ENCODE measurements around the gene RFLNA. TPM values are rescaled to one million over a fixed set of nuclear protein-coding genes. Genes with fewer than 3 reads are reported as not detected.

RFLNA gene
- total RNA-seq, 4 donors from 2014 or later, result 0.34 to 0.49 TPM; not detected in 2

DNA sequence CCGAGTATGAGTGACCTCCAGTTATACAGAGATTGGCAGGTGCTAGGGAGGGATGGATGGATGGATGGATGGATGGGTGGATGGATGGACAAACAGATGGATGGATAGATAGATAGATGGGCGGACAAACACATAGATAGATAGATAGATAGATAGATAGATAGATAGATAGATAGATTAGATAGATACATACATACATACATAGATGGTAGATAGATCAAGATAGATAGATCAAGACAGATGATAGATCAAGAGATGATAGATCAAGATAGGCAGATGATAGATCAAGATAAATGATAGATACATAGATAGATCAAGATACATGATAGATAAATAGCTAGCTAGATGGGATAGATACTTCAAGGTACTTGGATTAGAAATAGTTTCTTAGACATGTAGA is 18.6 kb upstream of the RFLNA start:
- TF ChIP-seq, protein P1, sequence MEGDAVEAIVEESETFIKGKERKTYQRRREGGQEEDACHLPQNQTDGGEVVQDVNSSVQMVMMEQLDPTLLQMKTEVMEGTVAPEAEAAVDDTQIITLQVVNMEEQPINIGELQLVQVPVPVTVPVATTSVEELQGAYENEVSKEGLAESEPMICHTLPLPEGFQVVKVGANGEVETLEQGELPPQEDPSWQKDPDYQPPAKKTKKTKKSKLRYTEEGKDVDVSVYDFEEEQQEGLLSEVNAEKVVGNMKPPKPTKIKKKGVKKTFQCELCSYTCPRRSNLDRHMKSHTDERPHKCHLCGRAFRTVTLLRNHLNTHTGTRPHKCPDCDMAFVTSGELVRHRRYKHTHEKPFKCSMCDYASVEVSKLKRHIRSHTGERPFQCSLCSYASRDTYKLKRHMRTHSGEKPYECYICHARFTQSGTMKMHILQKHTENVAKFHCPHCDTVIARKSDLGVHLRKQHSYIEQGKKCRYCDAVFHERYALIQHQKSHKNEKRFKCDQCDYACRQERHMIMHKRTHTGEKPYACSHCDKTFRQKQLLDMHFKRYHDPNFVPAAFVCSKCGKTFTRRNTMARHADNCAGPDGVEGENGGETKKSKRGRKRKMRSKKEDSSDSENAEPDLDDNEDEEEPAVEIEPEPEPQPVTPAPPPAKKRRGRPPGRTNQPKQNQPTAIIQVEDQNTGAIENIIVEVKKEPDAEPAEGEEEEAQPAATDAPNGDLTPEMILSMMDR (IDR thresholded peaks at IDR 0.05; ENCODE audit: low read depth), result no peak

GRCh38 chr12:124277394-124278241 is 17.3 kb upstream of the RFLNA start:
- TF ChIP-seq, protein P1 (IDR thresholded peaks at IDR 0.05; ENCODE audit: low read depth), result no peak

DNA sequence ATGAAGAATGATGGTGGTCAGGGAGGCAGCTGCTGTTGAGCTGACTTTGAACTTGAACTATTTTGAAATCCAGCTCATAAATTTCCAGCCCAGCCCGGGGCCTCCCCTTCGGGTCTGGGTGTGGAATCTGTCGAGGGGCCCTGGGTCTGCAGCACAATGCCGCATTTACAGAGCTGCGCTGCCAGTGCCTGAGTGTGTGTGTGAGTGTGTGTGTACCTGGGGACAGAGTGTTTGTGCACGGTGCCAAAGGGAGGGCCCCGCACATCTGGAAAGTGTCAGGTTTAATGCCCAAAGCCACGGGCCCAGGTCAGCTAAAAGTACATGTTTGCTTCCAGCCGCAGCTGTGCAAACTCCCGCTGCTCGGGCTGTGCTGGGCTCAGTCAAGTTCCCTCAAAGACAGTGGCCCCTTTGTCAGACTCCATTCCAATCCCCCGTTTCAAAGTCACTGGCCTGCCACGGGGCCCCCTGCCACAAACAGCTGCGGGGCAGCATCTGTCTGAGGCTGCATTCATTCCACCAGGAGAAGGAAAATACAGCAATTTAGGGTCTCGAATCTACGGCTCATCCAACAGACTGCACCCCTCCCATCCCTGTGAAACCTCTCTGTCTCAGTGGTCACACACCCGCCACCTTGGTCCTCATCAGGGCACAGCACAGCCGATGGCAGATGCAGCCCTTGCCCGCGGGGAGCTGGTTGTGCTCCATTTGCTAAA is 16.3 kb upstream of the RFLNA start:
- TF ChIP-seq, protein P1 (IDR thresholded peaks at IDR 0.05; ENCODE audit: low read depth), result no peak

GRCh38 chr12:124279315-124279714 is 15.6 kb upstream of the RFLNA start:
- TF ChIP-seq, protein P1 (IDR thresholded peaks at IDR 0.05; ENCODE audit: low read depth), result no peak

DNA sequence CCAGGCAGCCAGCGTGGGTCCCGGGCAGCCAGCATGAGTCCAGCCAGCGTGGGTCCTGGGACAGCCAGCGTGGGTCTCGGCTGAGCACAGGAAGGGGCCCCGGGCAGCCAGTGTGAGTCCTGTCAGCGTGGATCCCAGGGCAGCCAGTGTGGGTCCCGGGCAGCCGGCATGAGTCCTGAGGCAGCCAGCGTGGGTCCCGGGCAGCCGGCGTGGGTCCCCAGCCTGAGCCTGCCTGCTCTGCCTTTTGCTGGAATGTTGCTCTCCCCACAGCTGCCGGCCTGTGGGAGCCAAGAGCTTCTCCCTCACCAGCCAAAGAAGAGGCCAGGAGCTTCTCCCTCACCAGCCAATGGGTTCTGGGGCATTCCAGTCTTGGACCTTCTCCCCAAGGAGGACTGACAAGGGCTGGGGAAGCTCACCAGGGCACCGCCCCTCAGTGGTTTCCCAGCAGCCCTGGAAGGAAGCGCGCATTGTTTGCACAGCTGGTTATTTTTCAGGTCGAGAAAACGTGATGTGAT is 15.0 kb upstream of the RFLNA start:
- TF ChIP-seq, protein P1 (IDR thresholded peaks at IDR 0.05; ENCODE audit: low read depth), result no peak

GRCh38 chr12:124281309-124281708 is 13.6 kb upstream of the RFLNA start:
- TF ChIP-seq, protein P1 (IDR thresholded peaks at IDR 0.05; ENCODE audit: low read depth), result no peak

DNA sequence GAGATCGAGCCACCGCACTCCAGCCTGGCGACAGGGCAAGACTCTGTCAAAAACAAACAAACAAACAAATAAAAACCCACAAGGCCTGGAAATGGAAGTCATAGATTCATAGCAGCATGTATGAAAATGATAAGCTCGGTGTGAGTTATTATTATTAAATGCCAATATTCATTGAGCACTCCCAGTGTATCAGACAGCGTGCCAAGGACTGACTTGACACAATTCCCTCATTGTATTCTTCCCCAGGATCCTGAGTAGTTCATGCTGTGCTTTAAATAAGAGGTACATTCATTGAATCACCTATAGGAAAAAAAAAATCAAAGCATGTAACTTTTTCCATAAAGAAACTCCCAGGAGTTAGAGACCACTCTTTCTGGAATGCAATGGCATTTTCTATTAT is 12.6 kb upstream of the RFLNA start:
- TF ChIP-seq, protein P1 (IDR thresholded peaks at IDR 0.05; ENCODE audit: low read depth), result no peak

Data from subcutaneous adipose tissue (tissue), 4 donors.